IMR-90 (cell line): ENCODE results near the gene KRT33A. TPM values are rescaled to one million over a fixed set of nuclear protein-coding genes. Genes with fewer than 3 reads are reported as not detected.

Experiments used
- ATAC-seq: fragments of 200-7000 bp; cut with Tn5 transposase; 2 replicates; pipeline ENCODE4 v1.9.1; 2020; ENCODE audit warnings: low read depth, mild to moderate bottlenecking, moderate library complexity
- BruUV-seq: library from RNA; stranded (reverse); fragments of 400-500 nt; replicated peaks from 2 replicates; lab custom pipeline; 2021; lab: Mats Ljungman, UMichigan
- CTCF ChIA-PET: fragments of 300-600 bp; formaldehyde crosslinking; extraction: SDS; loops from one replicate; lab custom pipeline; 2021; ENCODE audit warnings: antibody characterized with exemption; lab: Yijun Ruan, JAX
- POLR2A ChIA-PET: fragments of 300-600 bp; sonication (Branson Sonifier 250); formaldehyde crosslinking; loops from one replicate; lab custom pipeline; 2022; ENCODE audit warnings: antibody characterized with exemption; ENCODE audit not compliant: unreplicated experiment; lab: Charles Lee
- DNase-seq: peaks from one replicate; pipeline ENCODE4 v3.0.0; 2013
- H2AFZ ChIP-seq: replicated peaks from 2 replicates; pipeline ENCODE3; 2013; ENCODE audit warnings: low read length, mild to moderate bottlenecking; ENCODE audit not compliant: poor library complexity
- H2AK5ac ChIP-seq: 2 replicates; pipeline ENCODE4 v1.6.1; 2013; ENCODE audit warnings: low read depth, low read length, inconsistent platforms
- H2AK9ac ChIP-seq: replicated peaks from 2 replicates; pipeline ENCODE3; 2013; ENCODE audit warnings: mild to moderate bottlenecking, low read depth, low read length, moderate library complexity; ENCODE audit not compliant: poor library complexity
- H2BK120ac ChIP-seq: 2 replicates; pipeline ENCODE4 v1.6.1; 2013; ENCODE audit warnings: low read depth, low read length, inconsistent platforms
- H2BK15ac ChIP-seq: 3 replicates; pipeline ENCODE4 v1.6.1; 2013; ENCODE audit warnings: low read depth, low read length, inconsistent platforms
- H2BK20ac ChIP-seq: 2 replicates; pipeline ENCODE4 v1.6.1; 2013; ENCODE audit warnings: low read depth, mild to moderate bottlenecking, inconsistent platforms, low read length, moderate library complexity
- H2BK5ac ChIP-seq: 2 replicates; pipeline ENCODE4 v1.6.1; 2013; ENCODE audit warnings: mild to moderate bottlenecking, low read depth, low read length, inconsistent platforms; ENCODE audit not compliant: poor library complexity, severe bottlenecking
- H3K14ac ChIP-seq: replicated peaks from 2 replicates; pipeline ENCODE4 v1.6.1; 2013; ENCODE audit warnings: low read depth, low read length, inconsistent platforms
- H3K18ac ChIP-seq: 2 replicates; pipeline ENCODE4 v1.6.1; 2013; ENCODE audit warnings: low read depth, low read length, control low read depth
- H3K23ac ChIP-seq: 2 replicates; pipeline ENCODE4 v1.6.1; 2013; ENCODE audit warnings: low read depth, low read length, inconsistent platforms
- H3K27ac ChIP-seq: 2 replicates; pipeline ENCODE4 v1.5.1; 2013; ENCODE audit warnings: mild to moderate bottlenecking, control low read depth, low read length; ENCODE audit not compliant: insufficient read depth
- H3K27me3 ChIP-seq: 2 replicates; pipeline ENCODE4 v1.6.1; 2013; ENCODE audit warnings: low read length; ENCODE audit not compliant: control insufficient read depth, insufficient read depth
- H3K36me3 ChIP-seq: 2 replicates; pipeline ENCODE4 v1.6.1; 2013; ENCODE audit warnings: low read length, mixed read lengths; ENCODE audit not compliant: control insufficient read depth, insufficient read depth
- H3K4ac ChIP-seq: 2 replicates; pipeline ENCODE4 v1.6.1; 2013; ENCODE audit warnings: low read depth, low read length, inconsistent platforms
- H3K4me1 ChIP-seq: 2 replicates; pipeline ENCODE4 v1.6.1; 2013; ENCODE audit warnings: low read length, mixed read lengths; ENCODE audit not compliant: control insufficient read depth, insufficient read depth
- H3K4me2 ChIP-seq: 2 replicates; pipeline ENCODE4 v1.6.1; 2013; ENCODE audit warnings: low read depth, mild to moderate bottlenecking, control low read depth, low read length, moderate library complexity
- H3K4me3 ChIP-seq: 2 replicates; pipeline ENCODE4 v1.5.1; 2013; ENCODE audit warnings: low read depth, mild to moderate bottlenecking, control low read depth, low read length, moderate library complexity; ENCODE audit not compliant: insufficient read depth
- H3K56ac ChIP-seq: 2 replicates; pipeline ENCODE4 v1.6.1; 2013; ENCODE audit warnings: low read length, inconsistent platforms; ENCODE audit not compliant: insufficient read depth; ENCODE audit errors: extremely low read depth
- H3K79me1 ChIP-seq, 2 experiments: 2 replicates each; pipeline ENCODE4 v1.6.1; 2013; ENCODE audit warnings: low read length in 2 of 2, inconsistent platforms in 1 of 2, low read depth in 1 of 2
- H3K9ac ChIP-seq: 2 replicates; pipeline ENCODE4 v1.6.1; 2013; ENCODE audit warnings: low read depth, low read length, control low read depth
- H3K9me1 ChIP-seq: 2 replicates; pipeline ENCODE4 v1.6.1; 2013; ENCODE audit warnings: low read length, inconsistent platforms; ENCODE audit not compliant: insufficient read depth
- H3K9me3 ChIP-seq: 2 replicates; pipeline ENCODE4 v1.6.1; 2013; ENCODE audit warnings: low read length; ENCODE audit not compliant: control insufficient read depth, insufficient read depth
- H4K20me1 ChIP-seq: 2 replicates; pipeline ENCODE4 v1.6.1; 2013; ENCODE audit warnings: low read length, inconsistent platforms; ENCODE audit not compliant: insufficient read depth
- H4K5ac ChIP-seq: 2 replicates; pipeline ENCODE4 v1.6.1; 2013; ENCODE audit warnings: mild to moderate bottlenecking, low read depth, low read length, control low read depth
- H4K8ac ChIP-seq, 2 experiments: 2 replicates each; pipeline ENCODE4 v1.6.1; 2013; ENCODE audit warnings: low read depth in 2 of 2, low read length in 2 of 2, control low read depth in 1 of 2, inconsistent platforms in 1 of 2
- H4K91ac ChIP-seq: 2 replicates; pipeline ENCODE4 v1.6.1; 2013; ENCODE audit warnings: low read depth, low read length, inconsistent platforms; ENCODE audit not compliant: insufficient read depth
- FOS ChIP-seq: fragments of 150-350 bp; IDR thresholded peaks from 2 replicates; pipeline ENCODE4 v1.6.1; 2016; ENCODE audit warnings: low read depth, low read length
- MAFK ChIP-seq: IDR thresholded peaks from 2 replicates; pipeline ENCODE4 v1.6.1; 2012; ENCODE audit warnings: low read depth, low read length, improper control_type of control experiment
- POLR2A ChIP-seq: IDR thresholded peaks from 2 replicates; pipeline ENCODE4 v1.6.1; 2012; ENCODE audit warnings: mild to moderate bottlenecking, low read depth, low read length
- RCOR1 ChIP-seq: IDR thresholded peaks from 2 replicates; pipeline ENCODE4 v1.6.1; 2012; ENCODE audit warnings: mild to moderate bottlenecking, low read length, improper control_type of control experiment; ENCODE audit not compliant: insufficient replicate concordance
- WGBS, 2 experiments: methylation state at CpG; one replicate each; pipeline versions ENCODE4 v1.1.5 to v1.1.7; 2013; ENCODE audit warnings: missing lambda C conversion rate in 2 of 2; ENCODE audit not compliant: insufficient read length in 1 of 2; ENCODE audit errors: extremely low coverage in 2 of 2; 5-methylcytosine and 5-hydroxymethylcytosine counted together
- dilution Hi-C: fragments of 300-500 bp; cut with HindIII; formaldehyde crosslinking; loops from one replicate; pipeline ENCODE4 v1.14.3; 2018; ENCODE audit warnings: low sequenced_read_pairs; ENCODE audit not compliant: unreplicated experiment
- in situ Hi-C: fragments of 300-500 bp; cut with MboI; formaldehyde crosslinking; loops from 3 replicates; pipeline ENCODE4 v1.14.3; 2019; ENCODE audit warnings: low sequenced_read_pairs, inconsistent platforms, mixed read lengths
- intact Hi-C: fragments of 100-400 bp; cut with micrococcal nuclease; formaldehyde crosslinking; loops from 2 replicates; pipeline ENCODE4 v1.10.0; 2022
- polyA plus RNA-seq, 3 experiments: library from polyadenylated mRNA; depleted of rRNA; stranded (reverse); fragments of >200 nt; gene quantifications; 2 replicates each; pipeline ENCODE4 v1.2.3, GENCODE V29; 2012; ENCODE audit warnings: low replicate concordance in 1 of 3
- total RNA-seq: library from RNA; depleted of rRNA; stranded (reverse); fragments of >200 nt; gene quantifications from 2 replicates; pipeline ENCODE4 v1.2.3, GENCODE V29; 2012

The KRT33A gene
- total and polyA plus RNA-seq, 2 of the 4 experiments (the other 2 are of a cell fraction): not detected

- TF ChIP-seq MAFK (no peak), RCOR1 (no peak), FOS (no peak), POLR2A (no peak)
- BruUV-seq: no TSS peak
- Histone ChIP-seq H3K79me1 (no peaks in the 10 kb centered on the region), H2BK5ac (no peak within 1 kb of the TSS), H2BK120ac (no peak within 1 kb of the TSS), H4K91ac (peak within 1 kb of the TSS; percentile 32; the same call in 1 of the 2 replicates), H3K27me3 (peaks cover 8% of the 10 kb centered on the region), H2AK5ac (0 out of 2 replicates have a peak within 1 kb of the TSS, but pooled peaks have one; percentile 37), H3K4ac (no peak within 1 kb of the TSS), H3K9me1 (no peaks in the 10 kb centered on the region; the same call in 1 of the 2 replicates), H4K20me1 (no peaks in the 10 kb centered on the region), H3K36me3 (no peaks in the 10 kb centered on the region), H3K56ac (no peak within 1 kb of the TSS), H3K9ac (no peak within 1 kb of the TSS), H3K27ac (no peak within 1 kb of the TSS), H4K8ac (no peak within 1 kb of the TSS), H4K5ac (no peak within 1 kb of the TSS), H3K23ac (no peak within 1 kb of the TSS), H3K4me2 (no peak within 1 kb of the TSS), H3K4me1 (no peaks in the 10 kb centered on the region), H2BK15ac (no peak within 1 kb of the TSS), H3K9me3 (no peaks in the 10 kb centered on the region), H2AFZ (peak within 1 kb of the TSS; percentile 64), H3K4me3 (no peak within 1 kb of the TSS), H3K14ac (no peak within 1 kb of the TSS), H2BK20ac (no peak within 1 kb of the TSS), H3K18ac (no peak within 1 kb of the TSS), H2AK9ac (no peak within 1 kb of the TSS)
- no peak for ATAC-seq
- intact Hi-C loops (no loop called here), dilution Hi-C loops (no loop called here), in situ Hi-C loops (no loop called here)
- no peak for DNase-seq
- ChIA-PET CTCF (interaction anchor here (0.6 kb wide), 1 partner anchor 661 kb away, joined by 3 read pairs; no protein-coding TSS in a partner anchor), POLR2A (no interaction called here)
- WGBS, 2 experiments: 72% methylated on average over 2 of the region's 7 CpGs; no CpG with 5 or more reads in 1 of the 2 experiments
Observed at GRCh38 chr17:41308918-41309359, 41.7 kb downstream of the KRT33A start, which contains the start of gene KRTAP16-1. KRTAP16-1 (minus strand) TSS chr17:41309309; CDS start chr17:41309253, 56 bp downstream.
